HG02840 (cell line): ENCODE data around the gene KCNK7.

Experiments used
- ATAC-seq: cut with Tn5 transposase; IDR thresholded peaks from one replicate; pipeline ENCODE4 v1.9.1; 2021; ENCODE audit warnings: mild to moderate bottlenecking, moderate library complexity, moderate number of reproducible peaks; ENCODE audit not compliant: unreplicated experiment, low FRiP score

The KCNK7 gene

GRCh38 chr11:65629579-65629978 is 34.0 kb upstream of the KCNK7 start:
- ATAC-seq: no peak

GRCh38 chr11:65627202-65627601 is 31.6 kb upstream of the KCNK7 start:
- ATAC-seq: no peak

GRCh38 chr11:65625628-65626342 is 30.2 kb upstream of the KCNK7 start:
- no peak for ATAC-seq

GRCh38 chr11:65624931-65625627 is 29.5 kb upstream of the KCNK7 start:
- no peak for ATAC-seq

- no peak for ATAC-seq
Measured at GRCh38 chr11:65623852-65624616, 28.4 kb upstream of the KCNK7 start.

GRCh38 chr11:65623177-65623576 is 27.6 kb upstream of the KCNK7 start:
- no peak for ATAC-seq

GRCh38 chr11:65622011-65622410 is 26.4 kb upstream of the KCNK7 start:
- no peak for ATAC-seq

GRCh38 chr11:65621460-65621859 is 25.9 kb upstream of the KCNK7 start:
- ATAC-seq: no peak

GRCh38 chr11:65620666-65621065 is 25.1 kb upstream of the KCNK7 start:
- ATAC-seq: no peak

- ATAC-seq: no peak
Measured at GRCh38 chr11:65619281-65619928, 23.8 kb upstream of the KCNK7 start.

GRCh38 chr11:65618763-65619162 is 23.2 kb upstream of the KCNK7 start:
- ATAC-seq: no peak

GRCh38 chr11:65617990-65618751 is 22.6 kb upstream of the KCNK7 start:
- no peak for ATAC-seq

- no peak for ATAC-seq
Measured at GRCh38 chr11:65617136-65617850, 21.7 kb upstream of the KCNK7 start.

GRCh38 chr11:65616575-65617001 is 21.0 kb upstream of the KCNK7 start:
- ATAC-seq: no peak

- ATAC-seq: no peak
Measured at GRCh38 chr11:65615950-65616574, 20.5 kb upstream of the KCNK7 start.

GRCh38 chr11:65615229-65615949 is 19.8 kb upstream of the KCNK7 start, which contains the start of gene PCNX3:
TSS of gene PCNX3 (plus strand) at chr11:65615776. CDS start at chr11:65616312, 536 bp downstream.
- peak; percentile 76 for ATAC-seq

- ATAC-seq: no peak
Measured at GRCh38 chr11:65613091-65613928, 17.7 kb upstream of the KCNK7 start.
